PC-3 (cell line): Measurements from ENCODE around the gene TMEM37. TPM values are rescaled to one million over a fixed set of nuclear protein-coding genes. Genes with fewer than 3 reads are reported as not detected.

Experiments used
- ATAC-seq: fragments of 200-7000 bp; cut with Tn5 transposase; 2 replicates; pipeline ENCODE4 v1.9.1; 2020; ENCODE audit warnings: mild to moderate bottlenecking, moderate library complexity
- BruUV-seq: library from RNA; stranded (reverse); fragments of 400-500 nt; replicated peaks from 2 replicates; lab custom pipeline; 2021; lab: Mats Ljungman, UMichigan
- CTCF ChIA-PET: fragments of 300-600 bp; sonication (Branson Sonifier 250); formaldehyde crosslinking; loops from one replicate; lab custom pipeline; 2022; ENCODE audit warnings: antibody characterized with exemption; lab: Charles Lee
- POLR2A ChIA-PET: fragments of 300-600 bp; sonication (Branson Sonifier 250); formaldehyde crosslinking; loops from one replicate; lab custom pipeline; 2022; ENCODE audit warnings: antibody characterized with exemption; ENCODE audit not compliant: unreplicated experiment; lab: Charles Lee
- DNase-seq: peaks from one replicate; pipeline ENCODE4 v3.0.0-alpha.2; 2015
- H2AFZ ChIP-seq: fragments of 300-600 bp; sonication (generic); 2 replicates; pipeline ENCODE4 v1.6.0; 2016; ENCODE audit warnings: antibody characterized with exemption, low read length
- H3F3A ChIP-seq: fragments of 300-600 bp; sonication (generic); one replicate; pipeline ENCODE4 v1.6.0; 2017; ENCODE audit warnings: antibody characterized with exemption, low read length, control low read depth, mild to moderate bottlenecking; ENCODE audit not compliant: unreplicated experiment
- H3K27ac ChIP-seq: fragments of 300-600 bp; sonication (generic); 2 replicates; pipeline ENCODE4 v1.5.1; 2016; ENCODE audit warnings: mild to moderate bottlenecking, low read length
- H3K27me3 ChIP-seq: fragments of 300-600 bp; sonication (generic); 2 replicates; pipeline ENCODE4 v1.6.1; 2016; ENCODE audit warnings: low read length, mixed read lengths
- H3K36me3 ChIP-seq: fragments of 300-600 bp; sonication (generic); 2 replicates; pipeline ENCODE4 v1.6.1; 2016; ENCODE audit warnings: low read depth, mixed run types, low read length, mixed read lengths
- H3K4me1 ChIP-seq: fragments of 300-600 bp; sonication (generic); 2 replicates; pipeline ENCODE4 v1.5.1; 2016; ENCODE audit warnings: low read length; ENCODE audit not compliant: insufficient read depth
- H3K4me2 ChIP-seq: fragments of 300-600 bp; sonication (generic); 2 replicates; pipeline ENCODE4 v1.6.0; 2016; ENCODE audit warnings: low read length
- H3K4me3 ChIP-seq: fragments of 300-600 bp; sonication (generic); 2 replicates; pipeline ENCODE4 v1.5.1; 2016; ENCODE audit warnings: mild to moderate bottlenecking, low read length, mixed read lengths
- H3K79me2 ChIP-seq: fragments of 300-600 bp; sonication (generic); 2 replicates; pipeline ENCODE4 v1.6.1; 2017; ENCODE audit warnings: low read length, mixed read lengths
- H3K9ac ChIP-seq: fragments of 300-600 bp; sonication (generic); 2 replicates; pipeline ENCODE4 v1.6.0; 2016; ENCODE audit warnings: mild to moderate bottlenecking, low read length
- H3K9me2 ChIP-seq: fragments of 300-600 bp; sonication (generic); replicated peaks from 2 replicates; pipeline ENCODE4 v1.6.1; 2016; ENCODE audit warnings: mixed run types, low read length, mixed read lengths
- H3K9me3 ChIP-seq: fragments of 300-600 bp; sonication (generic); 2 replicates; pipeline ENCODE4 v1.6.1; 2016; ENCODE audit warnings: low read length, mixed read lengths
- H4K20me1 ChIP-seq: fragments of 300-600 bp; sonication (generic); 2 replicates; pipeline ENCODE4 v1.6.1; 2016; ENCODE audit warnings: low read length, mixed read lengths
- CTCF ChIP-seq: fragments of 300-600 bp; sonication (generic); conservative IDR thresholded peaks from 2 replicates; pipeline ENCODE4 v1.5.1; 2017; ENCODE audit warnings: antibody characterized with exemption, low read depth, mild to moderate bottlenecking, low read length
- EZH2 ChIP-seq: fragments of 300-600 bp; sonication (generic); IDR thresholded peaks from one replicate; pipeline ENCODE4 v1.6.1; 2017; ENCODE audit warnings: antibody characterized with exemption, mild to moderate bottlenecking, low read length; ENCODE audit not compliant: unreplicated experiment
- EZH2phosphoT487 ChIP-seq: fragments of 300-600 bp; sonication (generic); IDR thresholded peaks from 2 replicates; pipeline ENCODE4 v1.6.1; 2018; ENCODE audit warnings: mild to moderate bottlenecking, antibody characterized with exemption, low read length, borderline replicate concordance
- intact Hi-C: fragments of 100-400 bp; cut with micrococcal nuclease; formaldehyde crosslinking; loops from 2 replicates; pipeline ENCODE4 v1.9.0; 2023
- total RNA-seq: library from RNA; depleted of rRNA; stranded (reverse); fragments of >200 nt; gene quantifications from 2 replicates; pipeline ENCODE4 v1.2.3, GENCODE V29; 2014

Gene TMEM37
- total RNA-seq, 1 experiment from 2014 or later = 0.26 TPM

- H3K36me3 ChIP-seq = no peaks in the 10 kb centered on the region
- no peak overlapping the region for H3K27ac ChIP-seq
- no peak overlapping the region for H3K9ac ChIP-seq
- ChIA-PET POLR2A (no interaction called here), CTCF (no interaction called here)
- no peaks in the 10 kb centered on the region for H4K20me1 ChIP-seq
- H2AFZ ChIP-seq = no peak overlapping the region
- BruUV-seq = no TSS peak
- no peaks in the 10 kb centered on the region for H3K9me2 ChIP-seq
- no peaks in the 10 kb centered on the region for H3K9me3 ChIP-seq
- no peaks in the 10 kb centered on the region for H3F3A ChIP-seq
- intact Hi-C loops = no loop called here
- peaks cover 11% of the 10 kb centered on the region for H3K27me3 ChIP-seq
- 0 out of 2 replicates have a peak, but pooled peaks cover 1% of the 10 kb centered on the region for H3K4me1 ChIP-seq
- TF ChIP-seq EZH2phosphoT487 (no peak), CTCF (no peak), EZH2 (no peak)
- no peak for DNase-seq
- no peak overlapping the region for H3K4me3 ChIP-seq
- H3K4me2 ChIP-seq = no peak overlapping the region
- no peak for ATAC-seq
- no peaks in the 10 kb centered on the region for H3K79me2 ChIP-seq
These were observed 5.5 kb downstream of the TMEM37 start for GRCh38 chr2:119436993-119437772.

- H3K4me1 ChIP-seq = no peaks in the 10 kb centered on the region
- ChIA-PET CTCF (no interaction called here), POLR2A (no interaction called here)
- H2AFZ ChIP-seq = no peak overlapping the region
- ATAC-seq (no peak), DNase-seq (no peak)
- TF ChIP-seq CTCF (no peak), EZH2 (no peak), EZH2phosphoT487 (no peak)
- no peak overlapping the region for H3K9ac ChIP-seq
- no peaks in the 10 kb centered on the region for H3K79me2 ChIP-seq
- BruUV-seq = no TSS peak
- no peaks in the 10 kb centered on the region for H3K9me2 ChIP-seq
- intact Hi-C loops = no loop called here
- no peak overlapping the region for H3K27ac ChIP-seq
- no peaks in the 10 kb centered on the region for H3K36me3 ChIP-seq
- H4K20me1 ChIP-seq = no peaks in the 10 kb centered on the region
- H3K27me3 ChIP-seq = peaks cover 11% of the 10 kb centered on the region
- no peaks in the 10 kb centered on the region for H3F3A ChIP-seq
- no peak overlapping the region for H3K4me3 ChIP-seq
- H3K9me3 ChIP-seq = no peaks in the 10 kb centered on the region
- H3K4me2 ChIP-seq = no peak overlapping the region
These were observed 6.5 kb downstream of the TMEM37 start for GRCh38 chr2:119438128-119438656.

- intact Hi-C loops = no loop called here
- no peaks in the 10 kb centered on the region for H3K9me2 ChIP-seq
- no peak overlapping the region for H2AFZ ChIP-seq
These were observed 7.2 kb downstream of the TMEM37 start for GRCh38 chr2:119438726-119439284.

More at GRCh38 chr2:119438726-119439284, 7.2 kb downstream of the TMEM37 start:
- H3K27ac ChIP-seq = no peak overlapping the region
- POLR2A ChIA-PET = no interaction called here
- no peaks in the 10 kb centered on the region for H3K9me3 ChIP-seq
- H3K36me3 ChIP-seq = no peaks in the 10 kb centered on the region
- no peaks in the 10 kb centered on the region for H4K20me1 ChIP-seq
- CTCF ChIA-PET = no interaction called here
- ATAC-seq (no peak), DNase-seq (no peak)
- TF ChIP-seq EZH2phosphoT487 (no peak), CTCF (no peak)
- no TSS peak for BruUV-seq
- no peaks in the 10 kb centered on the region for H3K79me2 ChIP-seq
- H3K4me2 ChIP-seq = no peak overlapping the region
- no peak overlapping the region for H3K4me3 ChIP-seq
- H3K4me1 ChIP-seq = no peaks in the 10 kb centered on the region
- no peak overlapping the region for H3K9ac ChIP-seq
- no peaks in the 10 kb centered on the region for H3F3A ChIP-seq
- peaks cover 11% of the 10 kb centered on the region for H3K27me3 ChIP-seq
